IPS DF 4.7 (cell line): Measurements from ENCODE around the gene RNF152.

ENCODE experiments used
- DNase-seq: peaks from one replicate; pipeline ENCODE4 v3.0.0-alpha.2; 2013; ENCODE audit warnings: low spot score; ENCODE audit errors: extremely low read depth

The RNF152 gene

GRCh38 chr18:61854578-61855448 is 38.0 kb downstream of the RNF152 start:
- no peak for DNase-seq

DNA sequence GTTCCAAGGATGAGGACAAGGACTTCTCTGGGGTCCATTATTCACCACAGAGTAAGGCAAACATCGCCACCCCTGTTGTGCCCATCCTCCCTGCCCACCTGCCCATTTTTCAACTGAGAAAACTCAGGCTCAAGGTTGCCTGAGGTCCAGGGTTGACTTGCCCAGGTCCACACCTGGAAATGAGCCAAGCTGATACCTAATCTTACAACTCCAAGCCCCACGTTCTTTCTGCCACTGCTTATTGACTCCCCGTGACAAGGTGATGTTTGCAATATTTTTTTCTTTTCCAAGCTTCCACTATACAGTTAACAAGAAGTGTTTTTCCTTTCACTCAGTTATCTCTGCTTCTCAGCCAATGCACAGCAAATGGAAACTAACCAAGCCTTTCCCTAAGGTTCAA is 39.0 kb downstream of the RNF152 start:
- no peak for DNase-seq

DNA sequence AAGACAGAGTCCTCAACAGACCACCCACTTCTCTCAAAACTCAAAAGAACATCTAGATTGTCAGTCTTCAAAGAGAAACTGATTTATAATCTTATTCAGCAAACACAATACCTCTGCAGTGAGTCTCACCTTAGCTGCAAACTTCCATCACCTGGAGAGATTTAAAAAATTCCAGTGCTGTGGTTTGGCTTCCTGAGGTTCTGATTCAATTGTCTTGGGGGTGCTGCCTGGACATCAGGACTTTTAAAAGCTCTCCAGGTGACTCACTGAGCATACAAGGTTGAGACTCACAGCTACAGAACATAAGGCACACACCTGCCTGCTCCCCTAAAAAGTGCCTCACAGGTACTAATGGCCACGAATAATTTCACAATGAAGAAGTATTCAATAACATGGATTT is 40.3 kb downstream of the RNF152 start:
- no peak for DNase-seq

- DNase-seq: no peak
Observed at GRCh38 chr18:61851940-61852451, 40.8 kb downstream of the RNF152 start.

DNA sequence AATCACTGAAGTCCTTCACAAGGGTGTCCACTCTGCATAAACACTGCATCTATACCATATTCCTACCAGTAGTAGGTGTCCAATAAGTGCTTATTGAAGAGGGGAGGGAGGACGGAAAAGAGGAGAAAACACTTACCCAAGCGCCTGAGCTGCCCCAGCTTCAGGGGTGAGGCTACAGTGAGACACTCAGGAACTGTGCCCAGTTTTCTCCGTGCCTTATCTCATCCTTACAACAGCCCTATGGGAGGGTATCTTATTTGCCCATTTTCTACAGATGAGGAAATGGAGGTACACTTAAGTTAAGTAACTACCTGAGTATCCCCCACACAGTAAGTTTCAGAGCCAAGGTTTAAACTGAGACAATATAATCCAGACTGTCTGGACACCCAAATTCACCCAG is 41.5 kb downstream of the RNF152 start:
- DNase-seq: no peak

- DNase-seq: no peak
Observed at GRCh38 chr18:61850756-61851155, 42.1 kb downstream of the RNF152 start.

GRCh38 chr18:61847164-61847791 is 45.5 kb downstream of the RNF152 start:
- no peak for DNase-seq

- DNase-seq: no peak
Observed at GRCh38 chr18:61845197-61845596, 47.6 kb downstream of the RNF152 start.

DNA sequence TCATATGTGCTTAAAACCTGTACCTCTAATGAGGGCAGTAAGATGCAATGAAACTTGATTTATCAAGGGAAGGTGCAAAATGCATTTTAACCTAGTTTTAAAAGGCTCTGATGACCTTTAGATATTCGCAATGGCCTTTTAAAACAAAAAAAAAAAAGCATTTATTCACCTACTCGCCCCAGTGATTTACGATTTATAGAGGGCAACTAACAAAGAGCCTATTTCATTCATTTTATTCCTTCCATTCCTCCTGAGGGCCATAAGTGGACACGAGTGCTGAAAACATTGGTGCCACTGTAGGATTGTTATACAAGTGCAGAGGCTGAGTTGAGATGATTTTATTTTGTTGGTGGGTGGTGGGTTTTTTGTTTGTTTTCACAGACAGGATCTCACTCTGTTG is 48.1 kb downstream of the RNF152 start:
- DNase-seq: no peak

GRCh38 chr18:61842146-61842545 is 50.7 kb downstream of the RNF152 start:
- DNase-seq: no peak

DNA sequence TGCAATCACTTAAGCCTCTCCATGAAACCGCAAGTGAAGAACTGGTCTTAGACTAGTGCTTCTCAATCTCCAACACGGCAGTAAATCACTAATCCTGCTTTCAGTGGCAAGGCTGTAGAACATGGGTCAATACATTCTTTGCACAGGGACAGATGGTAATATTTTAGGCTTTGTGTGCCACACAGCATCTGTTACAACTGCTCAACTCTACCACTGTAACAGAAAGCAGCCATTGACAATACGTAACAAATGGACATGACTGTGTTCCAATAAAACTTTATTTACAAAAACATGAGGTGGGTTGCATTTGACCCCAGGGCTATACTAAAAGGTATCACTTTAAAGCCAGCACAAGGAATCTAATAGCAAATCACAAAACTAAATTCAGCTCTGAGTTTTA is 51.1 kb downstream of the RNF152 start:
- no peak for DNase-seq

DNA sequence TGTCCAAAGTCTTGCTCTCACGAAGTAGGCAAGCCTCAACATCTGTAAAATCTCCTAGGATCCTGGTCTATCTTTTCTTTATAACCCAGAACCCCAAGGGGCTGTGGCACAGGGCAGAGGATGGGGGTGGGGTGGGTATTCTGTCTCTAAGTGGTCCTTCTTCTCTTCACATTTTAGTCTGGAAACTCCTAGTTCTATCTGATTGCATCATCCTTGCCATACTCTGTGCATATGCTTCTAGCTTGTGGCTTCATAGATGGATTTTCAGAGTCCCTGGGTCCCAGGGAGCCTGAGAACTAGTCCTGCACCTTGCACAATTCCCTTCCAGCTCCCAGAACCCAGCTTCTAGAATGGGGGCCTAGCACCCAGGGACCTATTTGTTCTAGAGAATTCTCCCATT is 52.5 kb downstream of the RNF152 start:
- DNase-seq: no peak

DNA sequence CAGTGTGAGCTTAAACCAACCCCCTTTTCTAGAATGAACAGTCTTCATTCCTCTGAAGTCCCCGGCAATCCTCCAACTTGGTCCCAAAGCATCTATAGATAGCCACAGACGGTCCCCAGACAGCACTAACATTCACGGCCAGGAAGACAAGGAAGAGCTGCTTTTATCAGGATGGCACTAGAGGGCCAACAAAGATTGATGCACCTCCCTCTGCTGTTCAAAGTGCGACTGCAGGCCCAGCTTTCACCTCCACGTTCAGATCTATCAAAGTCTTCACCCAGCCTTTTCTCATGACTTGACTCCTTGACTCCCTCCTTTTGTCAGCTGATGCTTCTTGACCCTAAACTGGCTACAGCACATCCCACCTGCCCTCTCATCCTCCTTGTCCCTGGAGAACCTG is 54.3 kb downstream of the RNF152 start:
- no peak for DNase-seq

- no peak for DNase-seq
Observed at GRCh38 chr18:61833978-61834377, 58.8 kb downstream of the RNF152 start.

- DNase-seq: no peak
Observed at GRCh38 chr18:61833387-61833786, 59.4 kb downstream of the RNF152 start.

DNA sequence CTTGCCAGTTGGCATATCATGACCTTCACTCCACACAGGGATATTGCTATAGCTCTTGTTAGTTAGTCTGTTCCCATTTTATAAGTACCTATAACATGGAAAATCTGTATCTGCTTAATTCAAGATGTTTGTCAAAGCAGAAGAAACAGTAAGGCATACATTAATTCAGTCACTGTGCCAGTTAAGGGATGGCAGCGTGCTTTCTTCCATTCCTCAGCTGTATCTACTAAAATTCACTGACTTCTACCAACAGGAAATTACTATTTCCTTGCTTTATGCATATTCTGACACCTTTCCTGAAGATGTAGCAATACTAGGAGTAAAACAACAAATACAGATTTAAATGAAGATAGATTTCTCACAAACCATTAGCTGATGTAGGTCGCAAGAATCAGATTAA is 59.9 kb downstream of the RNF152 start:
- DNase-seq: no peak

DNA sequence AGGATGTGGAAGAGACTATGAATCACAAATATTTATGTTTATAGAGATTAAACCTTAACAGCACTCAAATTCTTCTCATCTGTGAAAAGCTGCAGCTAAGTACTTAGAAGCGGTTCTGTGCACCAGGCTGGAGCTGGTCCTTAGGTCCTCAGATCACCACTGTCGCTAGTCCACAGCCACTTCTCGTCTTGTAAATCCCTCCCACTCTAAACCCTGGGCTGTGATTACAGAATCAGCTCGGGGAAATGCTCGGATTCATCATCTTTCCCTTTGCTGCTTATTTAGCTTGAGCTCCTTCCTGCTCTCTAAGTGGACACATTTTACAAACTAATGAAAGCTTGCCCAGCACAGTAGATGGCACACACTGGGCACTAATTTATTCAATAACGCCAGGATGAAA is 61.7 kb downstream of the RNF152 start:
- no peak for DNase-seq

DNA sequence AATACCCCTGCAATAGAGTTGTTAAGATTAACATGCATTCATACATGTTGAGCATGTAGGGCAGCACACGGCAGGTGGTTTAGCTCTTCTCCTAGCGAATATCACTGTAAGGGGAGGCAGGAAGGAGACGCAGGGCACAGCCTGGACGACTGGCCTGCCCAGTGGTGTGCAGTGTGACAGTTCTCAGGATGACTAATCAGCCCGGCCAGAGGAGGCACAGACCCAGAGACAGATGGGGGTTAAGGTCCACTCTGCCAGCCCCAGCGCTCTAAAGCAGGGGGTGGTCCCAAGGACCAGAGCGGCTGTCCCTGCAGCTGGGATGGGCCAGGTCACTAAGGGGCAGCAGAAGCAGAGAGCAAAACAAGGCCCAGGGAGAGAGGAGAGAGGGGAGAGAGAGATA is 63.7 kb downstream of the RNF152 start:
- no peak for DNase-seq

DNA sequence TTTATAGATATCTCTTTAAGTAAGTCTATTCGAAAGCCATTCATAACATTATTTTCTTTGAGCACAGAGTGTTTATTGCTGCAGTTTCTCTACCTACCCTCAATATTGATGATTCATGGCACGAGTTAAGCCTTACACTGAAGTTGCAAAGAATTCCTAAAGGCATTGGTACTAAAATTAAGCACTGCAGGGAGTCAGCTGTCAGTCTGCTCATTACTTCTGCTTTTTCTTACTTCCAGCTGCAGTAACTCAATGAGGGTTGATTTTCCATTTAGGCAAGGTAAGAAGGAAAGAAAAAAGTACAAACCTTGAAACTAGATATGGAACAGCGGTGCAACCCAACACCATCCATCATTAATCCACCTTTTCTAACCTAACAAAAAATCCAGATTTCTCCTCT is 65.2 kb downstream of the RNF152 start:
- no peak for DNase-seq

DNA sequence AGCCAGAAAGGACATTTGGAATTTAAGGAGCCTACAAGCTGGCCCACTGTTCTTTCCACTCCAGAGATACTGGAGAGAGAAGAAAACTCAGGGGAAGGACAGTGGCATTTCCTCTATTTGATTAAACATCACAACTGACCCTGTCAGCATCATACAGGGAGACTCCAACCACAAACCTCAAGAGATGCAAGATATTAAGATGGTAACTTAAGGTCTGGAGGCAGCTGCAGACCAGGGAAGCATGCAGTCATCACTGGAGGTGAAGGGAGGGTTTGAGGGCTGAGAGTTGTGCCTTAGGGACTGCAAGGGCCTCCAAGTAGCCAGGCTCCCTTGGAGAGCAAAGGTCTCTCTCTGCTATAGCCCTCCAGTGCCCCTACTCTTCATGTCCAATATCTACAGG is 67.4 kb downstream of the RNF152 start:
- DNase-seq: no peak

DNA sequence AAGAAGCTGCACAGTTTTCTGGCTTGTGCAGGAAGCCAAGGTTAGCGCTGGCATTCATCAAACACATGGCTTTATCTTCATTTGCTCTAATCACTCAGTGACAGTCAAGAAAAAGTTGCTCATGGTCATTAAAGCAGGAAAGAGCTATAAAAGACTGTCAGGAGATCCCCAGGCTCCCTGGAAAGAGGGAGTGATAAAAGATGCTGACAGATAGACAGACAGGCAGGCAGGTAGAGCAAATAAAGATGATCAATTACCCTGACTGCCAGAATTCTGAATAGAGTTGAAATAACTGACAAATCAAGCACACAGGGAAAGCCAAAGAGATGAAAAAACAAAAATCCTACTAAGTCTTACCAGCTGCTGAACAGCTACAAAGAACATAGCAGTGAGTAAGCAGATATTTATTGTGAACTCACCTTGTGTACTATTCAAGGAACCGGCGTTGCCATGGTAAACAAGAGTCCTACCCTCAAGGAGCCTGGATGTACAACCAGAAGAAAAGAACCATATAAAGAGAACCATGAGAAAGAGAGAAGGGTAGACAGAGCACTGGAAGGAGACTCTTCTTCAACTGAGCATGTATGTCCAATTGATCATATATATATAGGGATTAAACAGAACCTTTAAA is 68.0 kb downstream of the RNF152 start:
- DNase-seq: no peak

DNA sequence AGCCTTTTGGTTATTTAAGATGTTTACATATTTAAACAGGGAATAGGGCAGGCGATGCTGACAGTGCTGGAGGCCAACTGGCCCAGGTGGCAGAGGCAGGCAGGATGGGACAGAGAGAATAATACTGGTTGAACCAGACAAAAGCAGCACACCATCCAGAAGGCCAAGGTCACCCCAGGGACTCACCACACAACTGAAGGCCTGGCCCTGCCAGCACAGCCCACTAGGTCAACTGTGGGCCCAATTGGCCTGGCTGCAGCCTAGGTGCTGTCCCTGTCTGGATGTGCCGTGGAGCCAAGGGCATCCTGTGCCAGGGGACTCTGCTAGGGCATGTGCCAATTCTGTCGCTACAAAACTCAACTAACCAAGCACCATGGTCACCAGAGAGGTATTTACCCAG is 69.2 kb downstream of the RNF152 start:
- DNase-seq: no peak
